PC-9 (cell line): Measurements from ENCODE around the gene CREG1.

Experiments
- EZH2 ChIP-seq: fragments of 200-600 bp; sonication (generic); IDR thresholded peaks from 2 replicates; pipeline ENCODE4 v1.8.0; 2017; ENCODE audit warnings: antibody characterized with exemption, low read depth
- TF ChIP-seq, protein P1 (sequence below): fragments of 200-600 bp; sonication (generic); conservative IDR thresholded peaks from 2 replicates; pipeline ENCODE4 v1.6.1; 2017; ENCODE audit warnings: mixed run types, antibody characterized with exemption, mild to moderate bottlenecking, moderate library complexity

DNA sequence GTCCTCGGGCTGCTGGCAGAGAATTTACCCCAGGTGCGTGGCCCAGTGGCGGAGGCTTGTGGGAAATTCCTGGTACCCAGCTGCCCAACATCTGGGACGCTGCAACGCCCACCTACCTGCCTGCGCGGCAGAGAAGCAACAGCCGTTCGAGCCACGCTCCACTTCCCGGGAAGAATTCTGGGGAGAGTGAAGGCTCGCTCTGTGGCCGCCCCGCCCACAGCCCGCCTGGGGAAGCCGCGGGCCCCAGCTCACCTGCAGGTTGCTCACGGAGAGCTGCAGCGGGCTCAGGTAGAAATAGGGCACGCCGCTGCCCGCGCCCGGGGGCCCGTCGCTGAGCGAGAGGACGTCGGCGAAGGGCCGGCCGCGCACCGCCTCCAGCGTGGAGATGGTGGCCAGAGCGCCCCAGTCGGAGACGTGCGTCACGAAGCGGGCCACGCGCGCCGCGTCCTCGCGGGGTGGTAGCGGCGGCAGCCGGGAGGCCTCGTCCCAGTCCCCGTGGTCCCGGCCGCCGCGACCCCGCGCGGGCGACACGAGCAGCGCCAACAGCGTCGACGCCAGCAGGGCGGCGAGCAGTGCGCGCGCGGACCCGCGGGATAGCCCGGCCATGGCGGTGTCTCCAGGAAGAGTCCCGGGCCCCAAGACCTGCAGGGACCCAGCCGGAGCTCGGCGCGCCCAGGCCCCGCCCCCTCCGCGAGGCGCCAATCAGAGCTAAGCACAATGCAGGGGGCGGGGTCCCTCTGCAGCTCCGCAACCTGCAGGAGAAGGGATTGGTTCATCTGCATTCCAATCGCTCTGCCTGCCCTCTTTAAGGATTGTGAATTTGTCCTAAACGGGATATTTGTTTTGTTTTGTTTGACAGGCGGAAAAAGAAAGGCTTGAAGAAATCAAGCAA, at the start of gene CREG1:
- TF ChIP-seq, protein P1, sequence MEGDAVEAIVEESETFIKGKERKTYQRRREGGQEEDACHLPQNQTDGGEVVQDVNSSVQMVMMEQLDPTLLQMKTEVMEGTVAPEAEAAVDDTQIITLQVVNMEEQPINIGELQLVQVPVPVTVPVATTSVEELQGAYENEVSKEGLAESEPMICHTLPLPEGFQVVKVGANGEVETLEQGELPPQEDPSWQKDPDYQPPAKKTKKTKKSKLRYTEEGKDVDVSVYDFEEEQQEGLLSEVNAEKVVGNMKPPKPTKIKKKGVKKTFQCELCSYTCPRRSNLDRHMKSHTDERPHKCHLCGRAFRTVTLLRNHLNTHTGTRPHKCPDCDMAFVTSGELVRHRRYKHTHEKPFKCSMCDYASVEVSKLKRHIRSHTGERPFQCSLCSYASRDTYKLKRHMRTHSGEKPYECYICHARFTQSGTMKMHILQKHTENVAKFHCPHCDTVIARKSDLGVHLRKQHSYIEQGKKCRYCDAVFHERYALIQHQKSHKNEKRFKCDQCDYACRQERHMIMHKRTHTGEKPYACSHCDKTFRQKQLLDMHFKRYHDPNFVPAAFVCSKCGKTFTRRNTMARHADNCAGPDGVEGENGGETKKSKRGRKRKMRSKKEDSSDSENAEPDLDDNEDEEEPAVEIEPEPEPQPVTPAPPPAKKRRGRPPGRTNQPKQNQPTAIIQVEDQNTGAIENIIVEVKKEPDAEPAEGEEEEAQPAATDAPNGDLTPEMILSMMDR, result no peak
- TF ChIP-seq EZH2, result no peak
